ENCODE measurements around the gene UGT1A9.
"Not testable (repeated sequence)": the region's sequence is repeated elsewhere in the genome, so short reads cannot be mapped to it uniquely, and the experiment has no call there.

The UGT1A9 gene

DNA sequence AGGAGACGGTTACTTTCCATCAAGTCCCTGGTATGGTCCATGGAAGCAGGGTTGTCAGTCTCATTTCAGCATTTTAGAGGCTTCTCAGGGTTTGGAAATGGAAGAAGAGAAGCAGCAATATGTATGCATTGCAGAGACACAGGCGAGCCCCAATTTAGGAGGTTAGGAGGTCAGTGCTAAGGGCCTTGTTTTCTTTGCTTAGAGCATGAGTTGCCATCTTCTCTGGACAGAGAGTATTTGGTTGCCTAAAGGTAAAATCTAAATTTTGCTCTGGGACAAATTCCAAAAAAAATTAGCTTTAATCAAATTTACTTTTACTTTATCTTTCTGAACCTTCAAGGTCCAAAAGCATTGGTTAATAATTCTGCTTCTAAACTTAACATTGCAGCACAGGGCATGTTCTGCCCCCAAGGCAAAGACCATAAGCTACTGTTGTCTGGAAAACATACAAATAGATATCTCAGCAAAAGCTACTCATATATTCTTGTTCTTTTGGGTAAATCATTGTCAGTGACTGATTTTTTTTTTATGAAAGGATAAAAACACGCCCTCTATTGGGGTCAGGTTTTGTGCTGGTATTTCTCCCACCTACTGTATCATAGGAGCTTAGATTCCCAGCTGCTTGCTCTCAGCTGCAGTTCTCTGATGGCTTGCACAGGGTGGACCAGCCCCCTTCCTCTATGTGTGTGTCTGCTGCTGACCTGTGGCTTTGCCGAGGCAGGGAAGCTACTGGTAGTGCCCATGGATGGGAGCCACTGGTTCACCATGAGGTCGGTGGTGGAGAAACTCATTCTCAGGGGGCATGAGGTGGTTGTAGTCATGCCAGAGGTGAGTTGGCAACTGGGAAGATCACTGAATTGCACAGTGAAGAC, at the start of gene UGT1A9:
TSS of gene UGT1A9 (plus strand) at position 609 of the 872 bp plus-strand sequence. CDS start at position 646, 37 bp downstream.
- TF ChIP-seq, protein P1, sequence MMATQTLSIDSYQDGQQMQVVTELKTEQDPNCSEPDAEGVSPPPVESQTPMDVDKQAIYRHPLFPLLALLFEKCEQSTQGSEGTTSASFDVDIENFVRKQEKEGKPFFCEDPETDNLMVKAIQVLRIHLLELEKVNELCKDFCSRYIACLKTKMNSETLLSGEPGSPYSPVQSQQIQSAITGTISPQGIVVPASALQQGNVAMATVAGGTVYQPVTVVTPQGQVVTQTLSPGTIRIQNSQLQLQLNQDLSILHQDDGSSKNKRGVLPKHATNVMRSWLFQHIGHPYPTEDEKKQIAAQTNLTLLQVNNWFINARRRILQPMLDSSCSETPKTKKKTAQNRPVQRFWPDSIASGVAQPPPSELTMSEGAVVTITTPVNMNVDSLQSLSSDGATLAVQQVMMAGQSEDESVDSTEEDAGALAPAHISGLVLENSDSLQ (IDR thresholded peaks at IDR 0.05), result no peak
- TF ChIP-seq ZNF384 (IDR thresholded peaks at IDR 0.05), result no peak
- no peak for TF ChIP-seq TARDBP (IDR thresholded peaks at IDR 0.05)
- DNase-seq (ENCODE audit: extremely low spot score), result no peak
- CTCF ChIA-PET, result no interaction called here
- POLR2A ChIA-PET, result no interaction called here

DNA sequence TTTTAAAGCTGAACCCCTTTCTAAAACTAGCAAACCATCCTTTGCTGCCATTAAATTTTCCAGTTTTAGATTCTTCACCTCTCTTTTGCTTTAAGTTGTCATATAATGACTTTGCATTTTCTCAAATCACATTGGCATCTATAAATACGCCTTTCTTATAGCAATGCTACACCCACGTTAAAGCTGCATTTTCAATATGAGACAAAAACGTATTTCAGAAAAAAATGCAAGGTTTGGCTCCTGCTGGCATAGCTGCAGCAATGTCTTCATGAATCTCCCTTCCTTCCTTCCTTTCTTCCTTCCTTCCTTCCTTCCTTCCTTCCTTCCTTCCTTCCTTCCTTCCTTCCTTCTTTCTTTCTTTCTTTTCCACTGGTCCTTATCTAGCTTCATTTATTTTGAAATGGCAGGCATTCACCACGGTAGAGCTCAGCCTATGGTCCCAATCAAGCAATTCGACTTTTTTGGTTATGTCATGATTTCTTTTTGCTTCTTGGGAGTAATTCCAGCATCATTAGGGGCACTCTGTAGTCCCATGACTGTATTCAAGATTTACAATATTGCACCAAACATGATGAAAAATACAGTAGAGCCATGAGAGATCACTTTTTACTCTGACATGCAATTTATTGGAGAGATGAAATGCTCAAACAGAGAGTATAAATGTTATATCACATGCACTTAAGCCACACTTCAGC, 44.2 kb upstream of the UGT1A9 start:
- TF ChIP-seq FOXA1 (IDR thresholded peaks at IDR 0.05), result no peak
- DNase-seq (ENCODE audit: extremely low spot score), result no peak
- ChIA-PET POLR2A (interaction anchor here (0.7 kb wide), 1 partner anchor 23 kb away, joined by 3 read pairs; no protein-coding TSS in a partner anchor), CTCF (interaction anchor here (0.7 kb wide), 1 partner anchor 18 kb away, joined by 5 read pairs; no protein-coding TSS in a partner anchor)

DNA sequence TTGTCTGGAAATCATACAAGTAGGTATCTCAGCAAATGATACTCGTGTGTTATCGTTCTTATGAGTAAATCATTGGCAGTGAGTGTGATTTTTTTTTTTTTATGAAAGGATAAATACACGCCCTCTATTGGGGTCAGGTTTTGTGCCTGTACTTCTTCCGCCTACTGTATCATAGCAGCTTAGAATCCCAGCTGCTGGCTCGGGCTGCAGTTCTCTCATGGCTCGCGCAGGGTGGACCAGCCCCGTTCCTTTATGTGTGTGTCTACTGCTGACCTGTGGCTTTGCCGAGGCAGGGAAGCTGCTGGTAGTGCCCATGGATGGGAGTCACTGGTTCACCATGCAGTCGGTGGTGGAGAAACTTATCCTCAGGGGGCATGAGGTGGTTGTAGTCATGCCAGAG, 35.4 kb upstream of the UGT1A9 start, which contains the start of gene UGT1A10:
TSS of gene UGT1A10 (plus strand) at position 143 of the 400 bp plus-strand sequence. CDS start at position 218, 75 bp downstream.
- CTCF ChIA-PET, POLR2A ChIA-PET: not testable (repeated sequence)

DNA sequence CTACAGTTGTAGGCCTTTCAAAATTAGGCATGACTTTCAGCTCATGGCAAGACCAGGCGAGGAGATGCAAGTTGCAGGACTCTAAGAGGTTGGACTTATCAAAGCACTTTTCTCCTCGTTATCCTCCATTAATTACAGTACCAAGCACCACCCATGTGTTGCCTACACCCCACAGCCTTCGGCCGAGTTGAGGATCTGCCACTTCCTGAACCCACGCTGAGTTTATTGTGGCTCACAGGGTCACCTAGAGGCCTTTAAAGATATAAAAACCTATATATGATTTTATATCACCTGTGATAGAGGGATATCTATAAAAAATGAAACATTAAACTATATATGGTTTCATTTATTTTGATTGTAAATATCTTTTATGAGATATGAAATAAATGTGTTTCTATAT, 32.9 kb upstream of the UGT1A9 start:
- no peak for TF ChIP-seq FOXK2 (IDR thresholded peaks at IDR 0.05)
- no peak for TF ChIP-seq HDGF (IDR thresholded peaks at IDR 0.05; ENCODE audit: borderline replicate concordance)
- TF ChIP-seq LEF1 (IDR thresholded peaks at IDR 0.05; ENCODE audit: borderline replicate concordance), result no peak
- no peak for TF ChIP-seq FOXM1 (IDR thresholded peaks at IDR 0.05; ENCODE audit: borderline replicate concordance)
- no peak for TF ChIP-seq ZNF384 (IDR thresholded peaks at IDR 0.05)
- no peak for TF ChIP-seq SP1 (IDR thresholded peaks at IDR 0.05)
- no peak for TF ChIP-seq BHLHE40 (IDR thresholded peaks at IDR 0.05; ENCODE audit: borderline replicate concordance)
- TF ChIP-seq, protein P1 (IDR thresholded peaks at IDR 0.05), result no peak
- no peak for TF ChIP-seq SUZ12 (IDR thresholded peaks at IDR 0.05)
- no peak for TF ChIP-seq TARDBP (IDR thresholded peaks at IDR 0.05)
- no peak for TF ChIP-seq ELF4 (IDR thresholded peaks at IDR 0.05)
- TF ChIP-seq ARNT (IDR thresholded peaks at IDR 0.05), result no peak
- DNase-seq (ENCODE audit: extremely low spot score), result no peak
- POLR2A ChIA-PET, result no interaction called here
- CTCF ChIA-PET, result no interaction called here

More for the DNA sequence above, 35.4 kb upstream of the UGT1A9 start, which contains the start of gene UGT1A10:
- not testable (repeated sequence) for DNase-seq (ENCODE audit: extremely low spot score)

DNA sequence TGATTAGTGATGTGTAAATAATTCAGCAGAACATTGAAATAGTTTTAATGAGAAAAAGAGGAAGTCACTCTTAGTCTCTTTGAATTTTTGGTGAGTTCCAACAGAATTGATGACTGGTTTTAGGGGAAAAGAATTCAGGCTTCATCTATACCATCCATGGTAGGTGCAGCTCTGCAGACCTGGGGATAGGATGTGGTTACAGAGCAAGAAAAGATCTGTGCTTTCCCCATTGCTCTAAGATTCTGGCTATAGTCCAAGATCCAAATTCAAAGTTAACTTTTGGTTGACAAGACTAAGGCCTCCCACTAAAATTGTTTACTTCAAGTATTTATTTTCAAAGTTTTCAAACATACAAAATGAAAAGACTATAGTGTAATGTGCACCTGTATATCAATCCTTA, 31.8 kb upstream of the UGT1A9 start:
- ChIA-PET CTCF (no interaction called here), POLR2A (no interaction called here)
- no peak for DNase-seq (ENCODE audit: extremely low spot score)
- no peak for TF ChIP-seq FOXM1 (IDR thresholded peaks at IDR 0.05; ENCODE audit: borderline replicate concordance)
- no peak for TF ChIP-seq FOXK2 (IDR thresholded peaks at IDR 0.05)
- no peak for TF ChIP-seq SUZ12 (IDR thresholded peaks at IDR 0.05)
- no peak for TF ChIP-seq SP1 (IDR thresholded peaks at IDR 0.05)
- TF ChIP-seq L3MBTL2 (conservative IDR thresholded peaks at IDR 0.05), result no peak
- TF ChIP-seq, protein P1 (IDR thresholded peaks at IDR 0.05), result no peak
- no peak for TF ChIP-seq LEF1 (IDR thresholded peaks at IDR 0.05; ENCODE audit: borderline replicate concordance)
- TF ChIP-seq BHLHE40 (IDR thresholded peaks at IDR 0.05; ENCODE audit: borderline replicate concordance), result no peak
- no peak for TF ChIP-seq ZNF384 (IDR thresholded peaks at IDR 0.05)
- TF ChIP-seq CTBP1 (IDR thresholded peaks at IDR 0.05; ENCODE audit: borderline replicate concordance), result no peak
- no peak for TF ChIP-seq NFRKB (IDR thresholded peaks at IDR 0.05)
- no peak for TF ChIP-seq ELF4 (IDR thresholded peaks at IDR 0.05)

DNA sequence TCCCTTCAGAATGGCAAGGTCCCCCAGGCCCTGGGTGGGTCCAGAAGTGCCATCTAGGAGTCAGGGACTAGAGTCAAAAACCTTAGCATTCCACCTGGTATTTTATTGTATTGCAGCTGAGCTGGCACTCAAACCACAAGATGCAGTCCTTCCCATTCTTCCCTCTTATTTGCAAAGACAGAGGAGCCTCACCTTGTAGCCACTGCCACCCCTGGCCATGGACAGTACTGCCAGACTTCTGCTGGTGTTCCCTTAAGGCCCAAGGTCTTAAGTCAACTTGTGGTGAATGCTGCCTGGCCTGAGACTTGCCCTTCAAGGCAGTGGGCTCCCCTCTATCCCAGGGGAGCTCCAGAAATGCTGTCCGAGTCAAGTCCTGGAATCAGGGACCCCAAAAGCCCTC, 28.6 kb upstream of the UGT1A9 start:
- TF ChIP-seq BHLHE40 (IDR thresholded peaks at IDR 0.05; ENCODE audit: borderline replicate concordance), result no peak
- TF ChIP-seq, protein P1 (IDR thresholded peaks at IDR 0.05), result no peak
- TF ChIP-seq FOXK2 (IDR thresholded peaks at IDR 0.05), result no peak
- TF ChIP-seq SP1 (IDR thresholded peaks at IDR 0.05), result no peak
- no peak for TF ChIP-seq L3MBTL2 (conservative IDR thresholded peaks at IDR 0.05)
- no peak for TF ChIP-seq HDGF (IDR thresholded peaks at IDR 0.05; ENCODE audit: borderline replicate concordance)
- ChIA-PET POLR2A (no interaction called here), CTCF (no interaction called here)
- peak; percentile 5 for DNase-seq (ENCODE audit: extremely low spot score)

DNA sequence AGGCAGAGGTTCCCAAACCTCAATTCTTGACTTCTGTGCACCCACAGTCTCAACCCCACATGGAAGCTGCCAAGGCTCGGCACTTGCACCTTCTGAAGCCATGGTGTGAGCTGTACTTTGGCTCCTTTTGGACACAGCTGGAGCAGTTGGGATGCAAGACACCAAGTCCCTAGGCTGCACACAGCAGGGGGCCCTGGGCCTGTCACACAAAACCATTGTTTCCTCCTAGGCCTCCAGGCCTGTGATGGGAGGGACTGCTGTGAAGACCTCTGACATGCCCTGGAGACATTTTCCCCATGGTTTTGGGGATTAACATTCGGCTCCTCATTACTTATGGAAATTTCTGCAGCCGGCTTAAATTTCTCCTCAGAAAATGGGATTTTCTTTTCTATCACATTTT, 25.7 kb upstream of the UGT1A9 start:
- POLR2A ChIA-PET; CTCF ChIA-PET; DNase-seq (ENCODE audit: extremely low spot score): not testable (repeated sequence)

All from HEK293T (cell line).